AG09309 (cell line): ENCODE data around the gene FANCB.

Source experiments
- DNase-seq: peaks from one replicate; pipeline ENCODE4 v3.0.0-alpha.2; 2010; ENCODE audit warnings: low read depth
- H3K4me3 ChIP-seq: 2 replicates; pipeline ENCODE4 v1.5.1; 2011; ENCODE audit warnings: mild to moderate bottlenecking, low read depth, low read length, moderate library complexity; ENCODE audit not compliant: control insufficient read depth
- CTCF ChIP-seq: IDR thresholded peaks from 2 replicates; pipeline ENCODE4 v1.5.1; 2011; ENCODE audit warnings: mild to moderate bottlenecking, low read depth, low read length, inconsistent platforms; ENCODE audit not compliant: insufficient read depth, control insufficient read depth; ENCODE audit errors: missing control alignments

Gene FANCB

GRCh38 chrX:14826319-14826718 is 46.5 kb downstream of the FANCB start:
- no peak for DNase-seq
- H3K4me3 ChIP-seq, result no peak overlapping the region
- TF ChIP-seq CTCF, result no peak

- H3K4me3 ChIP-seq, result no peak overlapping the region
- DNase-seq, result no peak
- no peak for TF ChIP-seq CTCF
Observed at GRCh38 chrX:14825851-14826250, 47.0 kb downstream of the FANCB start.

- no peak for DNase-seq
- no peak overlapping the region for H3K4me3 ChIP-seq
- TF ChIP-seq CTCF, result no peak
Observed at GRCh38 chrX:14819769-14820168, 53.1 kb downstream of the FANCB start.

- TF ChIP-seq CTCF, result no peak
- no peak overlapping the region for H3K4me3 ChIP-seq
- DNase-seq, result no peak
Observed at GRCh38 chrX:14817571-14817970, 55.3 kb downstream of the FANCB start.

- no peak overlapping the region for H3K4me3 ChIP-seq
- TF ChIP-seq CTCF, result no peak
- DNase-seq, result peak; percentile 31
Observed at GRCh38 chrX:14802943-14803710, 69.7 kb downstream of the FANCB start.

GRCh38 chrX:14801136-14801535 is 71.7 kb downstream of the FANCB start:
- TF ChIP-seq CTCF, result no peak
- no peak for DNase-seq
- H3K4me3 ChIP-seq, result no peak overlapping the region

GRCh38 chrX:14798805-14799397 is 74.0 kb downstream of the FANCB start:
- DNase-seq, result no peak
- no peak for TF ChIP-seq CTCF
- no peak overlapping the region for H3K4me3 ChIP-seq
